H1 (cell line): ENCODE measurements around the gene CRISPLD2.

Source experiments
- BRCA1 ChIP-seq: IDR thresholded peaks from 2 replicates; pipeline ENCODE4 v1.6.1; 2012; ENCODE audit warnings: low read depth, low read length, improper control_type of control experiment
- EGR1 ChIP-seq: IDR thresholded peaks from 2 replicates; pipeline ENCODE4 v1.6.1; 2011; ENCODE audit warnings: low read depth, low read length, borderline replicate concordance
- EP300 ChIP-seq, 2 experiments: IDR thresholded peaks; 1 replicate in 1 of 2; 2 replicates in 1 of 2; pipeline ENCODE4 v1.6.1; 2011 to 2012; ENCODE audit warnings: low read depth in 2 of 2, low read length in 2 of 2, mild to moderate bottlenecking in 2 of 2, borderline replicate concordance in 1 of 2, inconsistent platforms in 1 of 2, moderate library complexity in 1 of 2
- GABPA ChIP-seq: IDR thresholded peaks from 2 replicates; pipeline ENCODE4 v1.6.1; 2011; ENCODE audit warnings: mild to moderate bottlenecking, low read length, moderate library complexity, borderline replicate concordance; ENCODE audit not compliant: insufficient read depth
- JUN ChIP-seq: IDR thresholded peaks from 2 replicates; pipeline ENCODE4 v1.6.1; 2011; ENCODE audit warnings: low read depth, mild to moderate bottlenecking, improper control_type of control experiment, low read length
- POLR2A ChIP-seq, 2 experiments: IDR thresholded peaks; 1 replicate in 1 of 2; 2 replicates in 1 of 2; pipeline ENCODE4 v1.6.1; 2011; ENCODE audit warnings: low read depth in 2 of 2, low read length in 2 of 2, mild to moderate bottlenecking in 2 of 2; ENCODE audit errors: control extremely low read depth in 1 of 2
- POLR2AphosphoS5 ChIP-seq: IDR thresholded peaks from 2 replicates; pipeline ENCODE4 v1.6.1; 2011; ENCODE audit warnings: low read depth, low read length
- SIN3A ChIP-seq, 2 experiments: IDR thresholded peaks in 1 of 2; conservative IDR thresholded peaks in 1 of 2; 2 replicates each; pipeline ENCODE4 v1.6.1; 2011 to 2012; ENCODE audit warnings: low read length in 2 of 2, improper control_type of control experiment in 1 of 2, low read depth in 1 of 2, mild to moderate bottlenecking in 1 of 2
- SIX5 ChIP-seq: IDR thresholded peaks from 2 replicates; pipeline ENCODE4 v1.6.1; 2011; ENCODE audit warnings: mild to moderate bottlenecking, low read depth, low read length
- SP1 ChIP-seq: IDR thresholded peaks from 2 replicates; pipeline ENCODE4 v1.6.1; 2011; ENCODE audit warnings: low read depth, low read length
- TEAD4 ChIP-seq: IDR thresholded peaks from 2 replicates; pipeline ENCODE4 v1.6.1; 2012; ENCODE audit warnings: low read depth, low read length, inconsistent platforms, mixed read lengths
- ZNF274 ChIP-seq: IDR thresholded peaks from 2 replicates; pipeline ENCODE4 v1.7.0; 2012; ENCODE audit warnings: low read length, borderline replicate concordance; ENCODE audit errors: extremely low read depth
- TF ChIP-seq, protein P1 (sequence below): IDR thresholded peaks from 2 replicates; pipeline ENCODE4 v1.6.1; 2012; ENCODE audit warnings: inconsistent platforms
- TF ChIP-seq, protein P2 (sequence below), 3 experiments: IDR thresholded peaks; 1 replicate in 2 of 3; 2 replicates in 1 of 3; pipeline versions ENCODE4 v1.5.1 to v1.6.1; 2011; ENCODE audit warnings: low read length in 3 of 3, mild to moderate bottlenecking in 3 of 3, inconsistent platforms in 2 of 3, low read depth in 1 of 3, moderate library complexity in 1 of 3; ENCODE audit not compliant: insufficient read depth in 1 of 3; ENCODE audit errors: control extremely low read depth in 1 of 3

DNA sequence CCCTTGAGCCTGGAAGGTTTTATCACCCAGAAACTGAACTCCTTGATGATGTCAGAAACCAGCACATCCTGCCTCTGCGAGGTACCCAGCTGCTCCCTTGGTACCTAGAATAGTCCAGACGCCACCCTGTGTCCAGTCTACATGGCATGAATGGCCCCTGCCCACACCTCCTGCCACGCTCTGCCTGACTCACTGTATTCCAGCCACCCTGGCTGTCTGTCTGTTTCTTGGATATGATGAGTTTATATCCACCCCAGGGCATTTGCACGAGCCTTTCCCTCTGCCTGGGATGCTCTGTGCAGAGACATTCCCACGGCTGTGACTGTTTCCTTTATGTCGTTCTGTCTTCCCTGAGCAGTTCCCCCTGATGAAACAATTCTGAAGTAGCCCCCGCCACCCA lies 68.7 kb downstream of the CRISPLD2 start:
- TF ChIP-seq, protein P1, sequence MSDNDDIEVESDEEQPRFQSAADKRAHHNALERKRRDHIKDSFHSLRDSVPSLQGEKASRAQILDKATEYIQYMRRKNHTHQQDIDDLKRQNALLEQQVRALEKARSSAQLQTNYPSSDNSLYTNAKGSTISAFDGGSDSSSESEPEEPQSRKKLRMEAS, result no peak
- TF ChIP-seq GABPA (no peak), BRCA1 (no peak), SIX5 (no peak), EGR1 (no peak), SIN3A (conservative IDR thresholded peaks at IDR 0.05 in 1 of 2, IDR thresholded peaks at IDR 0.05 in 1 of 2; ENCODE audit: low read depth in 1 of 2, low read length in 2 of 2) (no peak), POLR2A (IDR thresholded peaks at IDR 0.05; ENCODE audit: control extremely low read depth in 1 of 2, low read depth in 2 of 2, low read length in 2 of 2) (no peak), EP300 (IDR thresholded peaks at IDR 0.05; ENCODE audit: borderline replicate concordance in 1 of 2, low read depth in 2 of 2, low read length in 2 of 2) (no peak), JUN (no peak), ZNF274 (no peak), POLR2AphosphoS5 (no peak), SP1 (no peak), TEAD4 (no peak)
- TF ChIP-seq, protein P2, sequence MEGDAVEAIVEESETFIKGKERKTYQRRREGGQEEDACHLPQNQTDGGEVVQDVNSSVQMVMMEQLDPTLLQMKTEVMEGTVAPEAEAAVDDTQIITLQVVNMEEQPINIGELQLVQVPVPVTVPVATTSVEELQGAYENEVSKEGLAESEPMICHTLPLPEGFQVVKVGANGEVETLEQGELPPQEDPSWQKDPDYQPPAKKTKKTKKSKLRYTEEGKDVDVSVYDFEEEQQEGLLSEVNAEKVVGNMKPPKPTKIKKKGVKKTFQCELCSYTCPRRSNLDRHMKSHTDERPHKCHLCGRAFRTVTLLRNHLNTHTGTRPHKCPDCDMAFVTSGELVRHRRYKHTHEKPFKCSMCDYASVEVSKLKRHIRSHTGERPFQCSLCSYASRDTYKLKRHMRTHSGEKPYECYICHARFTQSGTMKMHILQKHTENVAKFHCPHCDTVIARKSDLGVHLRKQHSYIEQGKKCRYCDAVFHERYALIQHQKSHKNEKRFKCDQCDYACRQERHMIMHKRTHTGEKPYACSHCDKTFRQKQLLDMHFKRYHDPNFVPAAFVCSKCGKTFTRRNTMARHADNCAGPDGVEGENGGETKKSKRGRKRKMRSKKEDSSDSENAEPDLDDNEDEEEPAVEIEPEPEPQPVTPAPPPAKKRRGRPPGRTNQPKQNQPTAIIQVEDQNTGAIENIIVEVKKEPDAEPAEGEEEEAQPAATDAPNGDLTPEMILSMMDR (IDR thresholded peaks at IDR 0.05; ENCODE audit: control extremely low read depth in 1 of 3, insufficient read depth in 1 of 3, low read depth in 1 of 3, low read length in 3 of 3), result no peak
